Measurements from ENCODE around the gene PCGF2.

PCGF2 gene

DNA sequence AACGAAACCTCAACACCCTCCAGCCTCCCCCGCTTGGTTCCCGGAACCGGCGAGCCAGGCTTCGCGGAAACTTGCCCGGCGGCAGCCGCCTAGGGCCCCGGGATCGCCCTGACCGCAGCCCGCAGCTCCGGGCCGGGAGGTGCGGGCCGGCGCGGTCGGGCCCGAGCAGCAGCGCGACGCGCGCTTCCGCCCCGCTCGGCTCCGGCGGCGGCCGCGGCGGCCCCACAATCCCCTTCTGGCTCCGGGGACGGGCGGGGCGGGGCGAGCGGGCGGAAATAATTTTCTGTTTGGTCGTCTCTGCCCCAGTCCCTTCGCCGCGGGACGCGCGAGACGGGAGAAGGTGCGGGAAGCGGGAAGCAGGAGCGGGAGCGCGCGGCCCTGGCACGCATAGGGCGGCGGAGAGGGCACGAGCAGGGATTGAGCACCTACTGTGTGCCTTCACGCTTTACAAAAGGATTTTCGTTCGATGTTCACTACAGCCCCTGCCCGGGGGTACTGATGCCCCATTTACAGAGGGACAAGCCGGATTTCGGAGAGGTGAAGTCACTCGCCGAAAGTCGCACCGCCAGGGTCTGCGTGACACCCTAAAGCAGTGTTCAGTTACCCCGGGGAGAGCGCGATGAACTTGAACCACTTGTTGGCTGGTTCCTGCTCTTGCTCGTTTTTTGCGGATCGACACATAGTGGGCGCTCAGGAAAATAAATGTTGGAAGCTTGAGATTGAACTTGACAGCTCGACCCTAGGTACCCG is 45.8 kb downstream of the PCGF2 start (continued):
- peak; percentile 86 for TF ChIP-seq ZEB2 (tag by site-specific recombination; IDR thresholded peaks at IDR 0.05)
- TF ChIP-seq ZNF24 (tag by site-specific recombination; IDR thresholded peaks at IDR 0.05): peak; percentile 84
- peak; percentile 75 for TF ChIP-seq ZFP69B (tag by site-specific recombination; IDR thresholded peaks at IDR 0.05)
- 0 out of 2 replicates have a peak, but pooled peaks have one; percentile 56 for TF ChIP-seq ZNF2 (tag by site-specific recombination; IDR thresholded peaks at IDR 0.05)
- TF ChIP-seq KLF7 (tag by site-specific recombination; IDR thresholded peaks at IDR 0.05; ENCODE audit: borderline replicate concordance): peak; percentile 71; the same call in 1 of the 2 replicates
- TF ChIP-seq ZFP41 (tag by site-specific recombination; IDR thresholded peaks at IDR 0.05; ENCODE audit: borderline replicate concordance): no peak
- peak; percentile 73 for TF ChIP-seq ZFP37 (tag by site-specific recombination; IDR thresholded peaks at IDR 0.05)
- TF ChIP-seq ZSCAN16 (tag by site-specific recombination; IDR thresholded peaks at IDR 0.05): peak; percentile 94
- peak; percentile 49; the same call in 1 of the 2 replicates for TF ChIP-seq SP3 (tag by site-specific recombination; IDR thresholded peaks at IDR 0.05)
- peak; percentile 77 for TF ChIP-seq ZNF623 (tag by site-specific recombination; IDR thresholded peaks at IDR 0.05)
- peak; percentile 82 for TF ChIP-seq SP2 (tag by site-specific recombination; IDR thresholded peaks at IDR 0.05)
- TF ChIP-seq, protein P1, sequence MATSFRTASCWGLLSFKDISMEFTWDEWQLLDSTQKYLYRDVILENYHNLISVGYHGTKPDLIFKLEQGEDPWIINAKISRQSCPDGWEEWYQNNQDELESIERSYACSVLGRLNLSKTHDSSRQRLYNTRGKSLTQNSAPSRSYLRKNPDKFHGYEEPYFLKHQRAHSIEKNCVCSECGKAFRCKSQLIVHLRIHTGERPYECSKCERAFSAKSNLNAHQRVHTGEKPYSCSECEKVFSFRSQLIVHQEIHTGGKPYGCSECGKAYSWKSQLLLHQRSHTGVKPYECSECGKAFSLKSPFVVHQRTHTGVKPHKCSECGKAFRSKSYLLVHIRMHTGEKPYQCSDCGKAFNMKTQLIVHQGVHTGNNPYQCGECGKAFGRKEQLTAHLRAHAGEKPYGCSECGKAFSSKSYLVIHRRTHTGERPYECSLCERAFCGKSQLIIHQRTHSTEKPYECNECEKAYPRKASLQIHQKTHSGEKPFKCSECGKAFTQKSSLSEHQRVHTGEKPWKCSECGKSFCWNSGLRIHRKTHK (tag by site-specific recombination; IDR thresholded peaks at IDR 0.05): no peak
- peak; percentile 93; the same call in 1 of the 2 replicates for TF ChIP-seq ZNF391 (tag by site-specific recombination; IDR thresholded peaks at IDR 0.05; ENCODE audit: borderline replicate concordance, low read depth)
- TF ChIP-seq, protein P2, sequence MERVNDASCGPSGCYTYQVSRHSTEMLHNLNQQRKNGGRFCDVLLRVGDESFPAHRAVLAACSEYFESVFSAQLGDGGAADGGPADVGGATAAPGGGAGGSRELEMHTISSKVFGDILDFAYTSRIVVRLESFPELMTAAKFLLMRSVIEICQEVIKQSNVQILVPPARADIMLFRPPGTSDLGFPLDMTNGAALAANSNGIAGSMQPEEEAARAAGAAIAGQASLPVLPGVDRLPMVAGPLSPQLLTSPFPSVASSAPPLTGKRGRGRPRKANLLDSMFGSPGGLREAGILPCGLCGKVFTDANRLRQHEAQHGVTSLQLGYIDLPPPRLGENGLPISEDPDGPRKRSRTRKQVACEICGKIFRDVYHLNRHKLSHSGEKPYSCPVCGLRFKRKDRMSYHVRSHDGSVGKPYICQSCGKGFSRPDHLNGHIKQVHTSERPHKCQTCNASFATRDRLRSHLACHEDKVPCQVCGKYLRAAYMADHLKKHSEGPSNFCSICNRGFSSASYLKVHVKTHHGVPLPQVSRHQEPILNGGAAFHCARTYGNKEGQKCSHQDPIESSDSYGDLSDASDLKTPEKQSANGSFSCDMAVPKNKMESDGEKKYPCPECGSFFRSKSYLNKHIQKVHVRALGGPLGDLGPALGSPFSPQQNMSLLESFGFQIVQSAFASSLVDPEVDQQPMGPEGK (tag by site-specific recombination; IDR thresholded peaks at IDR 0.05): peak; percentile 94
- TF ChIP-seq ZSCAN23 (tag by site-specific recombination; IDR thresholded peaks at IDR 0.05): peak; percentile 88
- peak; percentile 72 for TF ChIP-seq ZNF600 (tag by site-specific recombination; IDR thresholded peaks at IDR 0.05)
- TF ChIP-seq, protein P3, sequence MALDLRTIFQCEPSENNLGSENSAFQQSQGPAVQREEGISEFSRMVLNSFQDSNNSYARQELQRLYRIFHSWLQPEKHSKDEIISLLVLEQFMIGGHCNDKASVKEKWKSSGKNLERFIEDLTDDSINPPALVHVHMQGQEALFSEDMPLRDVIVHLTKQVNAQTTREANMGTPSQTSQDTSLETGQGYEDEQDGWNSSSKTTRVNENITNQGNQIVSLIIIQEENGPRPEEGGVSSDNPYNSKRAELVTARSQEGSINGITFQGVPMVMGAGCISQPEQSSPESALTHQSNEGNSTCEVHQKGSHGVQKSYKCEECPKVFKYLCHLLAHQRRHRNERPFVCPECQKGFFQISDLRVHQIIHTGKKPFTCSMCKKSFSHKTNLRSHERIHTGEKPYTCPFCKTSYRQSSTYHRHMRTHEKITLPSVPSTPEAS (tag by site-specific recombination; IDR thresholded peaks at IDR 0.05): no peak
- peak; percentile 87 for TF ChIP-seq ZBTB48 (tag by site-specific recombination; IDR thresholded peaks at IDR 0.05)

DNA sequence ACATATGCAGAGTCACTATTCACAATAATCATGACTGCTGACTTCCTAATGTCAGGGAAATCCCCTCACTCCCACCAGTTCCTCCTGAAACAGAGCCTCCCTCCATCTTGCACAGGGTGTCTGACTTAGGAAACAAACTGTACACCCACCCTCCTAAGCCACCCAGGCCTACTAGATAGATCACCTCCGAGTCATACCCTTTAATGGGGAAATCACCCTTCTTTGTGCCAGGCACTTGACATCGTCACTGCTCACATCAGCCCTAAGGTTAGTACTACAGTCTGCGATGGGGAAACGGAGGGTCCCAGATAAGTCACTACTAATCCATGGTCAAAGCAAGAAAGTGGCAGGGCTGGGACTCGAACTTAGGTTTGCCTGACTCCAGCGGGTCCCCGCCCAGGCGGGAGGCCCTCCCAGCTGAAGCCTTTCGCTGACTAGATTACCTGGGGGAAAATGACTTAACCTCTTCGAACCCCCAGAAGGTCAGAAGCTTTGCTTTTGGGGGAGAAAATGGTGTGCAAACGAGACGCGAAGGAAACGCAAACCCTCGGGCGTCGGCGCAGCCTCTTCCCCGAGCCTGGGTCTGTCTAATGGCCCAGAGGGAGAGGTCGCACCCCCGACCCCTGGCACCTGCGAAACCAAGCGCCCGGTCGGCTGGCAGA is 46.5 kb downstream of the PCGF2 start:
- H3K4me3 ChIP-seq (ENCODE audit: low read depth, low read length): peak overlapping the region; percentile 43
- ChIA-PET CTCF (interaction anchor here (0.8 to 1.1 kb wide), 2 partner anchors 29 to 352 kb away, joined by 3 to 4 read pairs; partner anchors contain the start of gene CISD3), POLR2A (interaction anchor here (0.8 to 1.9 kb wide), 4 partner anchors 11 to 34 kb away, joined by 3 to 5 read pairs (median 4); no protein-coding TSS in a partner anchor)
- no peaks in the 10 kb centered on the region for H3K9me3 ChIP-seq (ENCODE audit: control insufficient read depth, insufficient read depth, low read depth, low read length)
- H3K4me1 ChIP-seq (ENCODE audit: control insufficient read depth, insufficient read depth, low read length): peaks cover 6% of the 10 kb centered on the region; the same call in 1 of the 2 replicates
- H3K36me3 ChIP-seq (ENCODE audit: control insufficient read depth in 2 of 2, insufficient read depth in 1 of 2, low read length in 2 of 2): no peaks in the 10 kb centered on the region
- H3K27ac ChIP-seq (ENCODE audit: extremely low read depth, low read depth, low read length): peak overlapping the region; percentile 76; the same call in 1 of the 2 replicates
- TF ChIP-seq BCL11A (tag by site-specific recombination; IDR thresholded peaks at IDR 0.05; ENCODE audit: low read depth): peak; percentile 38; the same call in 1 of the 2 replicates
- peak; percentile 71 for TF ChIP-seq EGR2 (tag by site-specific recombination; IDR thresholded peaks at IDR 0.05; ENCODE audit: low read depth)
- TF ChIP-seq ZSCAN30 (tag by site-specific recombination; IDR thresholded peaks at IDR 0.05): peak; percentile 38; the same call in 1 of the 2 replicates
- peak; percentile 41; the same call in 1 of the 2 replicates for TF ChIP-seq SP7 (tag by site-specific recombination; IDR thresholded peaks at IDR 0.05)
- peak; percentile 45; the same call in 1 of the 2 replicates for TF ChIP-seq ZBTB17 (tag by site-specific recombination; IDR thresholded peaks at IDR 0.05)
- 0 out of 2 replicates have a peak, but pooled peaks have one; percentile 22 for TF ChIP-seq PRDM1 (tag by site-specific recombination; IDR thresholded peaks at IDR 0.05)
- TF ChIP-seq KLF9 (tag by site-specific recombination; IDR thresholded peaks at IDR 0.05; ENCODE audit: low read depth): 0 out of 2 replicates have a peak, but pooled peaks have one; percentile 14
- TF ChIP-seq ZNF624 (tag by site-specific recombination; IDR thresholded peaks at IDR 0.05): no peak
- TF ChIP-seq IKZF3 (tag by site-specific recombination; IDR thresholded peaks at IDR 0.05): no peak
- no peak for TF ChIP-seq ZNF830 (tag by site-specific recombination; IDR thresholded peaks at IDR 0.05; ENCODE audit: low read depth)
- no peak for TF ChIP-seq ZNF768 (tag by site-specific recombination; IDR thresholded peaks at IDR 0.05)
- peak; percentile 30; the same call in 1 of the 2 replicates for TF ChIP-seq BCL11B (tag by site-specific recombination; IDR thresholded peaks at IDR 0.05; ENCODE audit: low read depth)
- peak; percentile 11; the same call in 1 of the 2 replicates for TF ChIP-seq ZBTB48 (tag by site-specific recombination; IDR thresholded peaks at IDR 0.05)
- 0 out of 2 replicates have a peak, but pooled peaks have one; percentile 21 for TF ChIP-seq ZNF24 (tag by site-specific recombination; IDR thresholded peaks at IDR 0.05)
- TF ChIP-seq KLF7 (tag by site-specific recombination; IDR thresholded peaks at IDR 0.05; ENCODE audit: borderline replicate concordance): peak; percentile 52; the same call in 1 of the 2 replicates
